HG02798 (cell line): ENCODE data around the gene NSUN3.
"Not testable (repeated sequence)": the region's sequence is repeated elsewhere in the genome, so short reads cannot be mapped to it uniquely, and the experiment has no call there.

Experiments used
- ATAC-seq: cut with Tn5 transposase; IDR thresholded peaks from one replicate; pipeline ENCODE4 v1.9.1; 2021; ENCODE audit warnings: mild to moderate bottlenecking; ENCODE audit not compliant: unreplicated experiment, poor library complexity

Gene NSUN3

DNA sequence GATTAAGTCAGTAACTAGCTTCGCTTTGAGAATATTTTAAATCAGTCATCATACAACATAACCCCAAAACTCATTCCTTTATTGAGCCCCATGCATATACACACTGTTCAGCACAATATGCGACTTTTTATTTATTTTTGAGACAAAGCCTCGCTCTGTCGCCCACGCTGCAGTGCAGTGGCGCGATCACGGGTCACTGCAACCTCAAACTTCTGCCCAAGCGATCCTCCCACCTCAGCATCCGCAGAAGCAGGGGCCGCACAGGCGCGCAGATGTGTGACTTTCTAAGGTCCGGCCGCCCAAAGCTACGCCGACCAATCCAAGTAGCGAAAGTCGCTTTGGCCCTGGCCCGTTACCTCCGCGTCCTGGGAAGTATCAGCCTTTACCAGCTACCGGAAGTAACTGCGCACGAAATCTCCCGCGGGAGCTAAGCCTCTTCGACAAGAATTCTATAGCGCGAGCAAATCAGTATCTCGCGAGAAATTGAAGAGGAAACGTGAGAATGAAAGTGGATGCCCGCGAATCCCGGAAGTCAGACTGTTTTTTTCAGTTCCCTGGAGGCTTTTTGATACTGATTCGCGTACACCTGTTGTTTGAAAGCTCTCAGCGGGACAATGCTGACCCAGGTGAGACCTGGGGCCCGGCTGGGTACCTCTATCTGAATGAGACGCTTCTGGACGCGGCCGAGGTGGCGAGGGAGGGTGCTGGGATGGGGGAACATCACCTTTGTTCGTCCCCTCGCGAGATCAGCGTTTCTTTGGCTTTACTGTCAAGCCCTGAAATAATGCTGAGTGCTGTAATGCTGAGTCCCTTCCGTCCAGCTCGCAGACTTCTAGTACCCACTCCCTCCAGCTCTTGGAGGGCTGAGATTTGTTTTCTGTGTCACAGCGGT is at the start of gene NSUN3, which contains the start of gene DHFR2:
Gene NSUN3 (plus strand): TSS at position 549 of the 892 bp plus-strand sequence. CDS start 66 bp downstream, at position 615.
Gene DHFR2 (minus strand): TSS at position 404 of the 892 bp plus-strand sequence. CDS start 1,405 bp downstream, outside the sequence.
- ATAC-seq = peak; percentile 96

DNA sequence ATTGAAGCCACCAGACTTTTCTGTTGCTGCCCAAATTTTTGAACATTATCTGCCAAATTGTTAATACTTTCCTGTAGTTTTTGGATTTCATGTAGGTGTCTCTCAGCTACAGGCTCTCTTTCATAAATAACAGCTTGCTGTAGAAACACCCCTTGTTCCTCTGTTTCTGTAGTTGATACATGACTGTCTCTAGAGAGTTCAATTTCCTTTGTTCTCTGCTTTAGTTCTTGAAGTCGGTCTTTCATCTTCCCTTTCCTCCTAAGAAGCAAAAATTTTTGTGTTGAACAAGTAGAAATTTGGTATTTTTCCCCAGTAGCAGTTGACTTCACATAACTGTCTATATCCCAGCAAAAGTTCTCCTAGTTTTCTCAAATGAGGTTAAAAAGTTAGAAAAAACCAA is 47.8 kb upstream of the NSUN3 start:
- ATAC-seq = no peak

DNA sequence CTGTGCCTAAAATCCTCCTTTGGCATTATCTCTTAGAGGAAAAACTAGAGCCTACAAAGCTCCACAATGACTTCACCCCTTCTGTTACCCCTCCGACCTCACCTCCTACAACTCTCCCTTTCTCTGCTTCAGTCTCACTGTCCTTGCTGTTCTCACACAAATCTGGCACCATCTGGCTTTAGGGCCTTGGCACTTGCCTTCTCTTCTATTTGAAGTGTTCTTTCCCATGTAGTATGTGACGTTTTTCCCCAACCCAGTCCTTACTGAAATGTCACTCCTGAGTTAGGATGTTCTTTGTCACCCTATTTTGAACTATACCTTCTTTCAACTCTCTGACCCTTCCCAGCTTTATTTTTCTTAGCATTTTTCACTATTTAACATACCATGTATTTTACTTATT is 43.2 kb upstream of the NSUN3 start:
- no peak for ATAC-seq

DNA sequence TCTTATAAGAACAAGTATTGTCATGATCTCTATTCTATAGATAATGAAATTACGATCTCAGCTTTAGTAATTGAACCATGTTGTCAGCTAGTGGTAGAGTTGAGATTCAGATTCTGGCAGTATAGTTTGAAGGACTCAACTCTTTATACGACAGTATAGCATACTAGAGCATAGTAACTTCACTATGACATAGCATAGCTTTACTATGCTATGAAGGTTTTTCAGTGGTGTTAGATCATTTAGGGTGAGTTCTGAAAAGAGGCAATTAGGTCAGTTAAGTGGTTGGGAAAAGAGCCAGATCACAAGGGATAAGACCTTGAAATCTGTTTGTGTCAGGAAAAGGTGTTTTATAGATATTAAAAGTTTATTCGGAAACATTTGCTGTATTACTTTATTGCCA is 42.6 kb upstream of the NSUN3 start:
- ATAC-seq = no peak

DNA sequence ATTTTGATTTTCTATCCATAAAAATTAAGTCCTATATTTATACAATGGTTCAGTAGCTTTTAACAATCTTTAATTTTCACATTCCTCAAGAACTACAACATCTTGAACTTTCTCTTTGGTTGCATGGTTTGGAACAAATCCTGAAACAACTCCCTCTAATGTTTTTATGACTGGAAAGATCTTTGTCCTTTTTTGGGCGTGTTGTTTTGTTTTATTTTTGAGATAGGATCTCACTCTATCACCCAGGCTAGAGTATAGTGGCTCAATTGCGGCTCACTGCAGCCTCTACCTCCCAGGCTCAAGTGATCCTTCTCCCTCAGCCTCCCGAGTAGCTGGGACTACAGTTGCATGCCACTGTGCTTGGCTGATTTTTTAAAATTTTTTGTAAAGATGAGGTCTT is 38.5 kb upstream of the NSUN3 start:
- no peak for ATAC-seq

DNA sequence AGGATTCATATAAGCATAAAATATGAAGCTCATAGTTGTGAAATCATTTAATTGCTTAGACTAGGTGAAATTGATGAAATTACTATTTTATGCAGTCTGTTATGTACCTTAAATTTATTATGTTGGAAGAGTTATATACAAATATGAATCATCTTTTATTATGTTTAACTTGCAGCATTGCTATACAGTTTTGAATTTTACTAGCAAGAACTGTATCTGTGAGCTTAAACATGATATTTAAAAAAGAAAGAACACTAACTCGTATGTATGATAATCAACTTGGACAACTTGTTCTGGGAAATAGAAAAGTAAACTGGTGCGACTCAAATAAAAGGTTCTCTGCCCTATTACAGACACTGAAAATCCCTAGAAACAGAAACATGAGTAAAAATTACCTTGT is 36.2 kb upstream of the NSUN3 start:
- no peak for ATAC-seq

DNA sequence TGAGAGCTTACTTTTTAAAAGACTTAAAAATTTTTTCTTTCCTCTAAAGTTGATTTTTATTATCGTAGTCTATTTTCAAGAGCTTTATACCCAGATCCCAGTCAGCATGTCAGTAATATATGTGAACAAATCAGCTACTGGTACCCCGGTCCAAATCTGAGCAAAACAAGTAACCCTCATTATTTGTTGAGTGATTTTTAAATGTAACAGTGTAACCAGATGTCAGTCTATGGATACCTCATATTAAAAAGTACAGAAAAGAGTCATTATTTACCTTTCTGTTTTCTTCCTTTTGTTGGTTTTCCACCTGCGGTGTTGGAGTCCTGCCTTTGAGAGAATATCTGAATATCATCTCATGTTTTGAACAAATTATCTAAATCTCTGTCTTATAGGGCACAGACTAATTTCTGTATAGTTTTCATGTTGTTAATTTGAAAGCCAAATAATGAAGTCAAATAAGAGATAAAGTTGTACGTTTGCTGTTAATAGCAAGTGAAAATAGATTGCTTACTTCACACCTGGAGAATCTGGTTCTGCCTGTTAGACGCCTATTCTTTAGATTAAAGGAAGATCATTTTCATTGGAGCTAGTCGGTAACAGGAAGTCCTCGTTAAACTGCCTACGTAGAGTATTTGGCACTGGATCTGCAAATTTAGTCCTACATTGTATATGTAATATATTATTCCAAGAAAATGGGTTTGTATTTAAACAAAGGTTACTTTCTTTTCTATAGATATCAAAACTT is 34.6 kb upstream of the NSUN3 start, which contains the start of gene STX19:
Gene STX19 (minus strand): TSS at position 505 of the 745 bp plus-strand sequence. CDS start 13,328 bp downstream, outside the sequence.
- ATAC-seq = no peak

DNA sequence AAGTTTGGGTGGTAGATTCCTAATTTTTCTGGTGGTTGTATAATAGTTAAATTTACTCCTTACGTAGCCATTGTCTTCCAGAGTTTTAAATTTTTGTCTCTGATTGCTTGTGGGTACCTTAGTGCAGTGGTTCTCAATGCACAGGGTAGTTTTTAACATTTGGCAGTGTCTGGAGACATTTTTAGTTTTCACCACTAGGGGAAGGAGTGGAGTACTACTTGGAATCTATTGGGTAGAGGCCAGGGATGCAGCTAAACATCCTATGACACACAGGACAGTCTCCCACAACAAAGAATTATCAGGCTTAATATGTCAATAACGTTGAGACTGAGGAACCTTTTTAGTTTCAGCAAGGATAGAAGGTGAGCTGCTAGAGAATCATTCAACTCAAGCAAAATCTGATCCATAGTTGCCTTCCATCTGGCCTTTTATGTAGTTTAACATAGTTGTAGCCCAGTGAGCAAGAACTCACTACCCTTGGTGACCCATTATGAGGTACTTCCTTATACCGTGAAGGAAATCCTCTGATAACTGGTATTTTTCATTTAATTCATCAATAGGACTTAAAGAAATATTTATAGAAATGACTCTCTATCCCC is 25.9 kb upstream of the NSUN3 start:
- peak; percentile 84 for ATAC-seq

DNA sequence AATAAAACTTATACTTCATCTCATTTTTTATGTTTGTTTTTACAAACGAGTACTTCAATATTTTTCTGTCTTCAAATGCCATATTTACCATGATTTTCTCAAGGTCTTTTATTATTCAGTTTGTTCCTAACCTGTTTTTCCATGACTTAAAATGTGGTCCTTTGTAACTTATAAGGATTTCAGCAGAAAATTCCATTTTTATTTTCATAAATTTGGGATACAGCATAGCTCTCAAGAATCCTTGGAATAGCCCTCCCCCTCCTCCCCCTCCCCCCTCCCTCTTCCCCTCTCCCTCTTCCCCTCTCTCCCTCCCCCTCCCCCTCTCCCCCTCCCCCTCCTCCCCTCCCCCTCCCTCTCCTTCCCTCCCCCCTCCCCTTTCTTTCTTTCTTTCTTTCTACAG is 19.6 kb upstream of the NSUN3 start:
- ATAC-seq = no peak

DNA sequence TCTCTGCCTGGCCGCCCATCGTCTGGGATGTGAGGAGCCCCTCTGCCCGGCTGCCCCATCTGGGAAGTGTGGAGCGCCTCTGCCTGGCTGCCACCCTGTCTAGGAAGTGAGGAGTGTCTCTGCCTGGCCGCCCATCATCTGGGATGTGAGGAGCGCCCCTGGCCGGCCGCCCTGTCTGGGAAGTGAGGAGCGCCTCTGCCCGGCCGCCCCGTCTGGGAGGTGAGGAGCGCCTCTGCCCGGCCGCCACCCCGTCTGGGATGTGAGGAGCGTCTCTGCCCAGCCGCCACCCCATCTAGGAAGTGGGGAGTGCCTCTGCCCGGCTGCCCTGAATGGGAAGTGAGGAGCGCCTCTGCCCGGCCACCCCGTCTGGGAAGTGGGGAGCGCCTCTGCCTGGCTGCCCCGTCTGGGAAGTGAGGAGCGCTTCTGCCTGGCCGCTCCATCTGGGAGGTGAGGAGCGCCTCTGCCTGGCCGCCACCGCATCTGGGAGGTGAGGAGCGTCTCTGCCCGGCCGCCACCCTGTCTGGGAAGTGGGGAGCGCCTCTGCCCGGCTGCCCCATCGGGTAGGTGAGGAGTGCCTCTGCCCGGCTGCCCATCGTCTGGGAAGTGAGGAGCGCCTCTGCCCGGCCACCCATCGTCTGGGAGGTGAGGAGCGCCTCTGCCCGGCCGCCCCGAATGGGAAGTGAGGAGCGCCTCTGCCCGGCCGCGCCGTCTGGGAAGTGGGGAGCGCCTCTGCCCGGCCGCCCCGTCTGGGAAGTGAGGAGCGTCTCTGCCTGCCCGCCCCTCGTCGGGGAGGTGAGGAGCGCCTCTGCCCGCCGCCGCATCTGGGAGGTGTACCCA is 18.5 kb upstream of the NSUN3 start:
- not testable (repeated sequence) for ATAC-seq

DNA sequence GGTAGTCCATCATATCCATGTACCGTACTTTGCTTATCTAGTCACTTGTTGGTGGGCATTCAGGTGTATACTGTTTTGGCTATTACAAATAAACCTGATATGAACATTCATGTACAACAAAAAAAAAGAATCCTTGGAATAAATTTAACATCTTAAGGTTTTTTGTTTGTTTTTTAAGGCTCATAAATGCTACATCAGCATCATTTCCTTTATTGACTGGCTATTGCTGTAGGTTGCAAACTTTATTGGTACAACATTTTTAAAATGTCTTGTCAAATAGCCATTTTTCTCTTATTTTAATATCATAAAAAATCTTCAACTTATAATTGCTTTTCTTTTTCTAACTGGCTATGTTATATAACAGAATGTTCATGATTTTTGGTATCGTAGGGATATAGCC is 16.3 kb upstream of the NSUN3 start:
- no peak for ATAC-seq

DNA sequence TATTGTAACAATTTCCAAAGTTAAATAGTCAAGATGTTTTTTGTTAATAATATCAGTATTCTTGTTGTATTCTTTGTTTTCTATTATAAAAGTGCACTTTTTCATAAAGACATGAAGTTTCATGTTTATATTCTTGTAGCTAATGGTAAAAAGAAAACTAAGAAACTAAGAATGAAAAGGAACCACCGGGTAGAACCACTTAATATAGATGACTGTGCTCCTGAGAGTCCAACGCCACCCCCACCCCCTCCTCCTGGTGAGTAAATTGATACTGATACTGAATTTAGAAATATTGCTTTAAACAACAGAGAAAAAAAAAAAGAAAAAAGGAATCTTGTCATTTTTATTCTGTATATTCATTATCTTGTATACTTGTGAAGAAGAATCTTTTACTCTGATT is 13.6 kb upstream of the NSUN3 start:
- no peak for ATAC-seq

DNA sequence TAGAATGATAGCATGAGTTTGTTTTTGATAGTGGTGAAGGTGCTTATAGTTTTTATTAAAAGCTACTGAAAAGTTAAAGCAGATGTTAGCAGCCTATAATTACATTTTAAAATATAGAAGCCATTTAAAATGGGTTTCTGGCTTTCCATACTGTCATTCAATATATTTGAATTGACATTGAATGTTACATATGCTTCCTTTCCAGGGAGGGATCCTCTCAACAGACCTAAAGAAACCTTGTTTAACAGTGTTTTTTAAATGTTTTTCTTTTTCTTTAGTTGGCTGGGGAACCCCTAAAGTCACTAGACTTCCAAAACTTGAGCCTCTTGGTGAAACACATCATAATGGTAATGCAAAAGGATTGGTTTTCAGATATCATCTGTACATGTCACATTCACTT is 12.3 kb upstream of the NSUN3 start:
- ATAC-seq = no peak

DNA sequence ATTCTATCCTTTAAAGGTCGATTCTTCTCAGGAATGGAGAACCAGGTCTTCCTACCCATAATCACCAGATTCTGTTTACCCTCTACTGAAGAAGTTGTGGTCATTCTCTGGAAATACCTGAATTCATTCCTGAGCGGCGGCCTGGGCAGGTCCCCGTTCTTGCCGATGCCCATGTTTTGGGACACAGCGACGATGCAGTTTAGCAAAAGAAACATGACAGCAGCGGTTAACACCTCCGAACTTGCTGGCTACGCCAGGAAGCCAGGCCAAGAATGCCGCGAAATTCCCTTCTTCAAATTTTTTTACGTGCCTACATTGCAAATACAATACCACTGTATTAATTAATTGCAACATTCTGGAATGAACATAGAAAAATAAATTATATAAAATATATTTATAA is 1.6 kb upstream of the NSUN3 start:
- no peak for ATAC-seq

DNA sequence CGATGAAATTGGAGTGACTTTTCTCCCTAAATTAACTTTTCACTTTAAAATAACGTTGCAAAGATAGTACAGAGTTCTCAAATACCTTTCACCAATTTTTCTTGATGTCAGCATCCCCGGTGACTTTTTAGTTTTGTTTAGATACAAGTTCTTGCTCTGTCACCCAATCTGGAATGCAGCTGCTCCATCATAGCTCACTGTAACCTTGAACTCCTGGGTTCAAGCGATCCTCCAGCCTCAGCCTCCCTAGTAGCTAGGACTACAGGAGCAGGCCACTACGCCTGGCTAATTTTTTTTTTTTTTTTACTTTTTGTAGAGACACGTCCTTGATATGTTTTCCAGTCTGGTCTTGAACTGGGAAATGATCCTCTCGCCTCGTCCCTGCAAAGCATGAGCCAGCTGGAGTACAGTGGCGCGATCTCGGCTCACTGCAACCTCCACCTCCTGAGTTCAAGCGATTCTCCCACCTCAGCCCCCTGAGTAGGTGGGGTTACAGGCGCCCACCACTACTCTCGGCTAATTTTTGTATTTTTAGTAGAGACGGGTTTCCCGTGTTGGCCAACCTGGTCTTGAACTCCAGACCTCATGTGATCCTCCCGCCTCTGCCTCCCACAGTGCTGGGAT is 747 bp downstream of the NSUN3 start:
- no peak for ATAC-seq

DNA sequence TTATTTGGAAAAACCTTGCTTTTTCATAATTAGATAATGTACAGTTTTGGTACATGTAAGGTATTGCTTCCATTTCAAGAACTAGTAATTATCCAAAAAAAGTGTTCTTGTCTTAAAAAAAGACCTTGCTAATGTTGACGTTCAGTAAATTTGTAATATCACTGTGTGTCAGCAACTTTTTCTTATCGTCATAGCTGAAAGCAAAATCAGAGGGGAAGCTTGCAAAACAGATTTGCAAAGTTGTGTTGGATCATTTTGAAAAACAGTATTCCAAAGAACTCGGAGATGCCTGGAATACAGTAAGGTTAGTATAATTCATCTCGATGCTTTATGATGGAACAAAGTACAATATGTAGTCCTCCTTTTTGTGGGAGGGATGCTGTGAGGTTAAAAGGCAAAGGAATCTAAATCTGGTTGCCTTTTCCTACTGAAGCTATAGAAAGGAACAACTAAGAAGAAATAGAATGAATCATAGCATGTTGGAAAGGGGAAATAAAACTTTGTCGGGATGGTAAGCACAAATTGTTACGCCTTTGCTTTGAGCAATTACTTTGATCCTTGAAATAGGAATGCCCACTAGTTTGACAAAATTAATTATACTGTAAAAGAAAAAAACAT is 1.5 kb downstream of the NSUN3 start:
- no peak for ATAC-seq

DNA sequence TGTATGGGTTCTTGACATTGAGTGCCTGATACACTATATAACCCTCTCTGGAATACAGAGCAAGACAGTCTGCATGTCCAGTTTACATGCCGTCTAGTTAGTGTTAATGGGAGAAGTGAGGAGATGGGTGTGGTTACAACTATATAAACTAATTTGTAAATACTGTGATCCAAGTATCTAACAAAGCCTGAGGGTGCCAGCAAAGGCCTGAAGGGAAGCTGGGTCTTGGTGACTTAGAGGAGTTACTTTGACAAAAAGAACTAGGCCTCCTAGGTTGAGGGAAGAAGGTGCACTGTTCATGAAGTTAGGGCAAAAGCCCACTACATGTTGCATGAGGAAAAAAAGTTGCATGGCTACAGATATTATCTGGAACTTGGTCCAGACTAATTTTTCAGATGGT is 2.3 kb downstream of the NSUN3 start:
- no peak for ATAC-seq

DNA sequence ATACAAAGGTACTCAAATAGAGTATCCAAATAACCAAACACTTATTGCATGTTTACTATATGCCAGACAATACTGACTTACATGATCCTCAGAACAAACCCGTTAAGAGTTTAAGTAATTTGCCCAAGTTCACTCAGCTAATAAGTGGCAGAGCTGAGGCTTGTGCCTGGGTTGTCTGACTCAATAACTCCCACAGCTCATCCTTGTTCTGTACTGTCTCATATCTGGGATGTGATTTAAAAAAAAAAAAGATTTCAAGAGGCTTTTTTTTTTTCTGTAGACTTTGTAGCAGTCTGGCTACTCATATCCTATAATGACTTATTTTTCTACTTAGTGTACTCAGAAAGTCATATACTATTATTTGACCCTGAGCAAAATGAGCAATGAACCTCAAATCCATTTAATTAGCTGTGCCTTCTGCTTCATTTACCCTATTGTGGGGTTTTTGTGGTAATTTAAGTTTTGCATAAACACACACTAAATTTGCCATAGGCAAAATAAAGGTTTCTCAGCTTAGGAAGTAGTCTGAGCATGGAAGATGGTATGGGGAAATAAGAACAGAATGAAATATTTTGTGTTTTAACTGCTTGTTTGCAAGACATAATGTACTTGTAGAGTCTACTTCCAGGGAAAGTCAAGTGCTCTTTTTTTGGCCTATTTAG is 3.1 kb downstream of the NSUN3 start:
- ATAC-seq = no peak
